PFSK-1 (cell line): ENCODE data around the gene MAD1L1.

Source experiments
- POLR2AphosphoS5 ChIP-seq: IDR thresholded peaks from 2 replicates; pipeline ENCODE4 v1.6.1; 2012; ENCODE audit warnings: low read depth, mild to moderate bottlenecking, control low read depth, low read length, moderate library complexity
- REST ChIP-seq, 2 experiments: IDR thresholded peaks; 2 replicates each; pipeline versions ENCODE4 v1.6.1 to v1.8.0; 2011 to 2012; ENCODE audit warnings: low read depth in 2 of 2, low read length in 2 of 2, control low read depth in 1 of 2, inconsistent platforms in 1 of 2, mild to moderate bottlenecking in 1 of 2, moderate library complexity in 1 of 2; ENCODE audit not compliant: insufficient read depth in 1 of 2

DNA sequence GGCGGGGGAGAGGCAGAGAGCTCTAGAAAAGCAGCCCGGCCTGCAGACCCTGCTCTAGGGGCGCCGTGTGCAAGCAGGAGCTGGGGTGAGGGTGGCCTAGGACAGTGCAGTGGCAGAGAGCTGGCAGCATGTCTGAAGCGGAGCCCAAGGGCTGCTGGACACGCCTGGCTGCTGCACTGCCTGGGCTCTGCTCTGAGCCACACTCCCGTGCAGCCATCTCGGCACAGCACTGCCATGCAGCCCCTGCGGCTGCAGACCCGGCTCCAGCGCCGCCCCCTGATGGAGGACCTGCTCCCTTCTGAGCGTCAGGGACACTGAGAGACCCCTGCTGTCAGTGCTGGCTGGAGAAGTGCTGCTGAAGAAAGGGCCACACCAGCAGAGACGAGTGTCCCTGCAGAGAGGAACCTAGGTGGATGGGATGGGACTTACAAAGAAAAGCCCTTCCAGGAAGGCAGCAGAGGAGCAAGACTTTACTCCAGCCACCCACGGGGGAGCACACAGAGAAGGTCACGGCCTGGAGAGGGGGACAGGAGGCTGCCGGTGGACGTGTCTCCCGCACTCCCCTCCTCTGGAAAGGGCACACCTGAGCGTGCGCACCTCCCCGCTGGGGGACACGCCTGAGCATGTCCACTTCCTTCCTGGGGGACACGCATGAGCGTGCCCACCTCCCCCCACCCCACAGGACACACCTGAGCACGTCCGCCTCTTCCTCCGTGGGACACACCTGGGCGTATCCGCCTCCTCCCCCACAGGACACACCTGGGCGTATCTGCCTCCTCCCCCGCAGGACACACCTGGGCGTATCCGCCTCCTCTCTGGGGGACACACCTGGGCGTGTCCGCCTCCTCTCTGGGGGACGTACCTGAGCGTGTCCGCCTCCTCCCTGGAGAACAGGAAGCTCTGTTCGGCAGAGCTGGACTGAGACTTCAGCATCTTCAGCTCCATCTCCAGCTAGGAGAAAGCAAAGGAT is 252.9 kb downstream of the MAD1L1 start:
- TF ChIP-seq POLR2AphosphoS5 = no peak
- no peak for TF ChIP-seq REST (IDR thresholded peaks at IDR 0.05; ENCODE audit: insufficient read depth in 1 of 2, low read depth in 2 of 2, low read length in 2 of 2)
